ENCODE results near the gene NGFR. TPM values are rescaled to one million over a fixed set of nuclear protein-coding genes. Genes with fewer than 3 reads are reported as not detected.

The NGFR gene
- total RNA-seq, 1 donor: 0.27 TPM

DNA sequence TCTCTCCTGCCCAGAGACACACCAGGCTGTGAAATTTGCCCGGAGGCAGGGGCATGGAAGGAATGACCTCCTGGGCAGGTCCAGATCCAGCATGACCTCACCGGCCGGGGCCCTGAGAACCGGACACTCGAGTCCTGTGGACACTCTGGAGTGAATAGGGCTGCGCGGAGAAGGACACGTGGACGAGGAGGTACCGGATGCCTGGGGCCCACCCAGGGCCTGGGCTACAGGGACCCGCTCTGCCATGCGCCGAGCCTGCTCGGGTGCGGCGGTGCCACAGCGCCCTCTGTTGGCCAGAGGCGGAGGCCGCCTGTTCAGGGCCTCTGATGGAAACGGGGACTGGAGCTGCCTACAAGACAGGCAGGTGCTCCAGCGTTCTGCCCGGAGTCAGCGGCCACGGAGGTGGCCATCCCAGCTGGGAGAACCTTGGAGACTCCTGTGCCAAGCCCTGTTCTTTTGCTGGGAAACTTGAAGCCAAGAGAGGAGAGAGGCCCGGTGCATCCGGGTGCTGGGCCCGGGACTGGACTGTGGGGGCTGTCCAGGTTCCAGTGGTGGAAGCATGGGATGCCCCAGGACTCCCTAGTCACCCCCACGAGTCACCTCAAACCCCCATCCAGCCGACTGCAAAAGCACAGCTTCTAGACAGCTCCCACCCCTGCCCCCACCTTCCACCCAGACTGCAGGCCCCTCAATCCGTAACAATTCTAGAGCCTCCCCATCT, 61.3 kb downstream of the NGFR start:
- peak; percentile 71 to 81 (median 73) for DNase-seq (ENCODE audit: low read depth in 2 of 3, low spot score in 2 of 3)

DNA sequence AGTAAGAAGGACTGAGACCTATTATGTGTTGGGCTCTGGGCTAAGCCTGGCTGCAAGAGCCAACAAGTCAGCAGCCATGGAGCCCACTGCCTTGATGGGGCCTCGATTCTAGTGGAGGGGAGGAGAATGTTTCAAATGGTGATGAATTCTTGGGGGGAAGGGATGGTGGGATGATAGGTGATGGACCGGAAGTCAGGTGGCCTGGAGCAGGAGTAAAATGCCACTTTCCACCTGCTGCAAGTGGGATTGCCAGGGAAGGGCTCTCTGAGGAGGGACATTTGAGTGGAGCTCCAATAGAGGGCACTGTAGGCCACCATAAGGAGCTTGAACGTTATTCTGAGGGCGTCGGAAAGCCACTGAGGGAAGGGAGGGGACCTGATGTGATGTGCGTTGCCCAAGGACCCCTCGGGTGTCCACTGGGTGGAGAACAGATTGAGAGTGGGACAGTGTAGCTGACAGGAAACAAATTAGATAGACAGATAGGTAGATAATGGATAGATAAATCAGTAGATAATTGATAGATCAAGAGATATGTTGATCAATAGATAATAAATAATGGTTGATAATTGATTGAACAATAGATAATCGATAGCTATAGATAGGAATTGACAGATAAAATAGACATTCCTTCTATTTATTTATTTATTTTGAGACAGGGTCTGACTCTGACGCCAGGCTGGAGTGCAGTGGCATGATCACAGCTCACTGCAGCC, 62.4 kb downstream of the NGFR start:
- peak in 2 of 3 donors; percentile 66 to 79 for DNase-seq (ENCODE audit: low read depth in 2 of 3, low spot score in 2 of 3)

Small RNAs within 50 kb of the gene (small RNA-seq; reads per million reads assigned to genes)
- not detected for gene MIR6165

Other genes starting within 250 kb of the NGFR start
- 15.1 TPM for gene ZNF652, start 133.0 kb upstream of the NGFR start, total RNA-seq
- 102 TPM for gene PHB1, start 80.4 kb upstream of the NGFR start, total RNA-seq
- under 0.01 TPM for gene NXPH3, start 80.6 kb downstream of the NGFR start, total RNA-seq
- gene SPOP, start 182.8 kb downstream of the NGFR start, total RNA-seq: 77.8 TPM
- gene SLC35B1, start 212.7 kb downstream of the NGFR start, total RNA-seq: 30.2 TPM

Data from hematopoietic multipotent progenitor cell (in vitro differentiated cells).